Suprapubic skin (tissue), 4 donors: Measurements from ENCODE around the gene VAV2.

ENCODE experiments used
- CTCF ChIP-seq, 2 donors: fragments of 200-600 bp in 1 of 2; fragments of 450-650 bp in 1 of 2; sonication (generic) in 1 of 2; IDR thresholded peaks; one replicate each; pipeline ENCODE4 v1.5.1; 2016 to 2019; ENCODE audit warnings: antibody characterized with exemption in 2 of 2, mild to moderate bottlenecking in 1 of 2, moderate library complexity in 1 of 2
- EP300 ChIP-seq: sonication (generic); formaldehyde crosslinking; IDR thresholded peaks from one replicate; pipeline ENCODE4 v1.6.1; 2017; ENCODE audit warnings: antibody characterized with exemption
- POLR2A ChIP-seq, 2 donors: fragments of 450-650 bp; IDR thresholded peaks; one replicate each; pipeline ENCODE4 v1.6.1; 2017; ENCODE audit warnings: antibody characterized with exemption in 2 of 2, mild to moderate bottlenecking in 2 of 2, moderate library complexity in 2 of 2
- POLR2AphosphoS5 ChIP-seq, 3 donors: sonication (generic); formaldehyde crosslinking; IDR thresholded peaks; one replicate each; pipeline ENCODE4 v1.6.1; 2017; ENCODE audit warnings: antibody characterized with exemption in 3 of 3

GRCh38 chr9:133824106-133824801, 167.9 kb downstream of the VAV2 start:
- TF ChIP-seq CTCF (IDR thresholded peaks at IDR 0.05), result no peak
- no peak for TF ChIP-seq POLR2A (IDR thresholded peaks at IDR 0.05)
- no peak for TF ChIP-seq POLR2AphosphoS5 (IDR thresholded peaks at IDR 0.05)
- no peak for TF ChIP-seq EP300
